GM19099 (cell line): ENCODE results near the gene PTGDR2.

ENCODE experiments used
- POLR2A ChIP-seq: IDR thresholded peaks from 3 replicates; pipeline ENCODE4 v1.6.1; 2011; ENCODE audit warnings: low read depth; ENCODE audit not compliant: insufficient read length; ENCODE audit errors: extremely low read depth

The PTGDR2 gene

GRCh38 chr11:60866911-60867870 lies 11.4 kb upstream of the PTGDR2 start, which contains the start of gene ZP1:
ZP1 (plus strand) TSS chr11:60867542; CDS start chr11:60867562, 20 bp downstream.
- TF ChIP-seq POLR2A, result no peak

- no peak for TF ChIP-seq POLR2A
These were observed 9.2 kb upstream of the PTGDR2 start for GRCh38 chr11:60864856-60865513.

- no peak for TF ChIP-seq POLR2A
These were observed 8.1 kb upstream of the PTGDR2 start for GRCh38 chr11:60863550-60864521.

GRCh38 chr11:60862171-60862570 lies 6.4 kb upstream of the PTGDR2 start:
- no peak for TF ChIP-seq POLR2A

- TF ChIP-seq POLR2A, result no peak
These were observed 5.2 kb upstream of the PTGDR2 start for GRCh38 chr11:60860943-60861342.

DNA sequence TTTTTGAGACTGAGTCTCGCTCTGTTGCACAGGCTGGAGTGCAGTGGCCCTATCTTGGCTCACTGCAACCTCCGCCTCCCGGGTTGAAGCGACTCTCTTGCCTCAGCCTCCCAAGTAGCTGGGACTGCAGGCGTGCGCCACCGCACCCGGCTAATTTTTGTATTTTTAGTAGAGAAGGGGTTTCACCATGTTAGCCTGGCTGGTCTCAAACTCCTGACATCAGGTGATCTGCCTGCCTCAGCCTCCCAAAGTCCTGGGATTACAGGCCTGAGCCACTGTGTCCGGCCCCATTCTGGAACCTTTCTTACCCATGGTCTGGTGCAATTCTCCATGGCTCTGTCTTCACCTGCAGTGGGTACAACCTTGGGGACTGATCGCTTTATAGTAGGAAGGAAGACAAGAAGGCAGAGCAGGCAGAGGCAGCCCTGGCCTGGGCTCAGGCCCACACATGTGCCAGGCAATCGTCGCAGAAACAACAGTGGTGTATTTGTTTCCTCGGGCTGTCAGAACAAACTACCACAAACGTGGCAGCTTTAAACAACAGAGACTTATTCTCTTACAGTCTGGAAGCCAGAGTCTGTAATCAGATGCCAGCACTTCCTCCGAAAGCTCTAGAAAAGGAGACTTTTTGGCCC lies 4.0 kb upstream of the PTGDR2 start:
- TF ChIP-seq POLR2A, result no peak

GRCh38 chr11:60858731-60859464 lies 3.1 kb upstream of the PTGDR2 start:
- no peak for TF ChIP-seq POLR2A

GRCh38 chr11:60858236-60858635 lies 2.5 kb upstream of the PTGDR2 start:
- no peak for TF ChIP-seq POLR2A

DNA sequence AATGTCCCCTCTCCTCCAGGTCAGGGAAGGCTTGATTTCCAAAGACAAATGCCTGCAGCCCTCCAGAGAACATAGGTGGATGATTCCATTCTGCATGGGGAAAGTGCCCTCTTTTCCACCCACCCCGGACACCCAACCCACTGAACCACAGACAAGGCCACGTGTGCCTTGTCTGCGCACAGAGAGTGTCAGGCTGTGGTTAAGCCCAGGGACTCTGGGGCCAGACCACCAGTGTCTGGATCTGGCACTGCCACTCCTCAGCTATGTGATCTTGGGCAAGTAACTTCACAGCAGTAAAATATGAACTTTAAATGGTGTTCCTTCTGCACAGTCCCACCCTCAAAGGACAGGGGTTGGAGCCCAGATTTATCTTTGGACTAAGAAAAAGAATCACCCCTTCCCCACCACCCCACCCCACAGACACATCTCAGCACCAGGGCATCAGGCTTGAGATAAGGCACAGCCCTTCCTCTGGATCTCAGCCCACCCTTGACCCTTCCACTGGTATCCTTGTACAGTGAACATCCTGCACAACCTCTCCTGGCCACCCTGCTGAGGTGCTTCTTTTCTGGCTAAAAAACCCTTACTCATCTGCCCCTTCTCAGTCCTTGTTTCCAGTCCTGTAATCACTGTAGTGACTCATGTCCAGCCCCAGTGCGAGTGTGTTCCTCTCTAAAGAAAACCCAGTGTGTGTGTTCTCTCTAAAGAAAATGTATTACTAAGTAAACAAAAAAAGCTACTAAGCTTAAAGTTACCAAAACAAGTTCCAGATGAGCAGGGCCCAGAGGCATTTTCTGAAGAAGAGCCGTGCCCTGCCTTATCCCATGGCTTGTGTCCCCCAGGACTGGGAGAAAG lies 1.9 kb upstream of the PTGDR2 start:
- no peak for TF ChIP-seq POLR2A

- no peak for TF ChIP-seq POLR2A
These were observed 664 bp downstream of the PTGDR2 start for GRCh38 chr11:60854847-60855725.

DNA sequence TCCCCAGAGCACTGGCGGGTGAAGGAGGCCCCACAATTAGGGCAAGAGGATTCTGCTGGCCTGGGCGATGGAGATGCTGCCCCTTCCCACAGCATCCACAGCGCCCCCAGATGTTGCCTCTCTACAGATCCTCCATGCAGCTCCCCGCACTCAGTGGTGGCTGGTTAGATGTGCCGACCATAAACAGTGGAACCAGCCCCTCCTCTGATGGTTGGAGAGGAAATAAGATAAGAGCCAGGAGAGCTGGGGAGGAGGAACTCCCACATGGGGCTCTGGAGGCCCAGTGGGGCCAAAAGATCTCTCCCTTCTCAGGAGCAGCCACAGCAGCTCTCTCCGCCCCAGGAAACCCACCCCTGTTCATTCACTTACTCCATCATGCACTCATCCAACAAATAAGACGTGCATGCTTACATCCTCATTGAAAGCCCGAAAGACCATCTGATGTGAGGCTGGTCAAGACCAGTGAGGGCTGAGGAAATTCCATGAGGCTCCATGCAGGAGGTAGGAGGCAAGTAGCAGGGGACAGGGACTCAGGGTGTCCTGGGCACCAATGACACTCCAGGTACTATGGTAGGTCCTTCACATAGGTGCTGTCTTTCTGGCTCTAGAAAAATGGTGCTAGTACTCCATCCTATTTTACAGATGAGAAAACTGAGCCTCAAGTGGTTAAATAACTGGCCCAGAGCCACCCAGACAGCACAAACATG lies 1.5 kb downstream of the PTGDR2 start:
- TF ChIP-seq POLR2A, result no peak
